Activated CD4-positive, alpha-beta T cell treated with anti-CD3 and anti-CD28 coated beads, Interleukin-2, Interleukin-6, amounts not matched to agents 100 ng/mL and 50 ng/mL, durations not matched to agents 16 hours and 8 hours (primary cell): ENCODE results near the gene DNAJC21.
"Not testable (repeated sequence)": the region's sequence is repeated elsewhere in the genome, so short reads cannot be mapped to it uniquely, and the experiment has no call there.

Experiments used
- DNase-seq: peaks from one replicate; pipeline ENCODE4 v3.0.0-alpha.2; 2020

Gene DNAJC21

GRCh38 chr5:34923694-34924461, 5.5 kb upstream of the DNAJC21 start:
- peak; percentile 83 for DNase-seq

- DNase-seq = no peak
Measured at GRCh38 chr5:34924462-34924765, 4.9 kb upstream of the DNAJC21 start.

GRCh38 chr5:34926318-34926888, 3.0 kb upstream of the DNAJC21 start:
- DNase-seq = no peak

- DNase-seq = no peak
Measured at GRCh38 chr5:34927785-34928184, 1.6 kb upstream of the DNAJC21 start.

GRCh38 chr5:34928267-34928666, 1.1 kb upstream of the DNAJC21 start:
- no peak for DNase-seq

- peak; percentile 85 for DNase-seq
Measured at GRCh38 chr5:34929720-34930461, 532 bp downstream of the DNAJC21 start.

GRCh38 chr5:34930462-34930844, 1.1 kb downstream of the DNAJC21 start:
- no peak for DNase-seq

- DNase-seq = no peak
Measured at GRCh38 chr5:34930870-34931269, 1.5 kb downstream of the DNAJC21 start.

- DNase-seq = no peak
Measured at GRCh38 chr5:34932947-34933346, 3.6 kb downstream of the DNAJC21 start.

GRCh38 chr5:34941936-34942335, 12.6 kb downstream of the DNAJC21 start:
- no peak for DNase-seq

GRCh38 chr5:34944044-34944443, 14.7 kb downstream of the DNAJC21 start:
- DNase-seq = no peak

GRCh38 chr5:34944460-34945047, 15.2 kb downstream of the DNAJC21 start:
- DNase-seq = no peak

- DNase-seq = no peak
Measured at GRCh38 chr5:34957321-34957720, 28.0 kb downstream of the DNAJC21 start.

- DNase-seq = peak; percentile 14
Measured at GRCh38 chr5:34957857-34958690, 28.7 kb downstream of the DNAJC21 start.

GRCh38 chr5:34959323-34959722, 30.0 kb downstream of the DNAJC21 start:
- DNase-seq = peak; percentile 58

- no peak for DNase-seq
Measured at GRCh38 chr5:34967540-34967939, 38.2 kb downstream of the DNAJC21 start.

- DNase-seq = no peak
Measured at GRCh38 chr5:34968258-34968657, 38.9 kb downstream of the DNAJC21 start.

- no peak for DNase-seq
Measured at GRCh38 chr5:34970552-34970951, 41.2 kb downstream of the DNAJC21 start.

GRCh38 chr5:34971655-34972054, 42.3 kb downstream of the DNAJC21 start:
- not testable (repeated sequence) for DNase-seq

- no peak for DNase-seq
Measured at GRCh38 chr5:34976347-34976746, 47.0 kb downstream of the DNAJC21 start.

GRCh38 chr5:34977934-34978613, 48.7 kb downstream of the DNAJC21 start:
- no peak for DNase-seq

GRCh38 chr5:34978681-34979080, 49.3 kb downstream of the DNAJC21 start:
- no peak for DNase-seq
